Adipose tissue (tissue), 3 donors: Measurements from ENCODE around the gene CUEDC1. TPM values are rescaled to one million over a fixed set of nuclear protein-coding genes. Genes with fewer than 3 reads are reported as not detected.
"Not testable (repeated sequence)": the region's sequence is repeated elsewhere in the genome, so short reads cannot be mapped to it uniquely, and the experiment has no call there.

ENCODE experiments used
- H3K27ac ChIP-seq: one replicate; pipeline ENCODE4 v1.5.1; 2013; ENCODE audit warnings: low read depth, low read length
- WGBS, 3 donors: extraction: QIAGEN DNeasy Blood & Tissue Kit; methylation state at CpG; one replicate each; pipeline ENCODE4 v1.1.7; 2013; 5-methylcytosine and 5-hydroxymethylcytosine counted together
- polyA plus RNA-seq, 3 donors: library from polyadenylated mRNA; stranded (reverse); fragments of 200-250 nt; gene quantifications; one replicate each; pipeline ENCODE4 v1.2.3, GENCODE V29; 2013
- donor health status: healthy with polysubstance abuse.
- donor health status: Bipolar disorder and iron deficiency.
- donor health status: healthy.

CUEDC1 gene
- polyA plus RNA-seq, 3 donors: 14.6 to 46.2 (median 23.0) TPM

DNA sequence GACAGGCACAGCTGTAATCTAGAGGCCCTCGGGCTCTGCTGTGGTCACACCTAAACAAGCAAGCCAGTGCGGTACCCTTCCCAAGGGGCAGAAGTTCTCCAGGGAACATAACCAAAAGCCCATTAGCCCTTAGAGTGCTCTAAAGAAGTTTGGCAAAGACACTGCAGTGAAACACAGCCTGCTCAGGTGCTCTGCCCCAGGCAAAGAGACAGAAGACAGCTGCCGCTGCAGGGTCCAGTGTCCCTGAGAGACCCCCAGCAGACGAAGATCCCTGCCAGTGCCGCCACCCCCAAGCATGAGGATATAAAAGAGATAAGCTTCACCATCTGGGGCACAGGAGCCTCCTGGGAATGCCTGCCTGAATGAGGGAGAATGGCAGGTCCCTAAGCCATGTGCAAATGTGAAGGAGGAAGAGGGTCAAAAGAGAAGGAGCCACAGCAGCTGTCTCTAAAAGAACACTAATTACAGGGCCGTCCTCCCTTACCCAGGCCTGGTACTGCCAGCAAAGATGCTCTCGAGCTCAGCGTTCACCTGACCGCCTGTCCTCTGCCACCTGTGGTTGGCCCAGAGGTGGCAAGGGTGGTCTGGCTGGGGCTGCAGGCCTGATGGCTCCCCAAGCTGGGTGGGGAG is 29.7 kb downstream of the CUEDC1 start:
- H3K27ac ChIP-seq: no peak overlapping the region
- WGBS, 3 donors: 76 to 94% (median 80%) methylated on average over 9 of the region's 9 CpGs

DNA sequence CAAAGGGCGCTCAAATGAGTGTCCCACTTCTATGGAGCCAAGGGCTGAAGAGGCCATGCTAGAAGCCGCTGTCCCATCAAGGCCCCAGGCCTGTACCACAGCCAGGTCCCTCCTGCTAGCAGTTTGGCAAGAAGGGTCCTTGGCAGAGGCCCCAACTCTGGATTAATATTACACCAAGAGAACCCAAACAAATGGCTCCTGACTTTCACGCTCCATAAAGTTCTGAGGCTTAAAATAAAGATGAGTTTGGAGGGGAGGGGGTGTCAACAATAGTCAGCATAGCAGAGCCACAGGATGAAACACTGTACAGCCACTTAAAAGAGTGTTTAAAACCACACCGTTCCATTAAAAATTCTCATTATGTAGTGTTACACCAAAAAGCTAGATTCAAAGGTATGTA is 30.5 kb downstream of the CUEDC1 start:
- no peak overlapping the region for H3K27ac ChIP-seq
- WGBS, 3 donors: 53 to 85% (median 78%) methylated on average over 4 of the region's 4 CpGs

GRCh38 chr17:57923182-57923872 is 31.9 kb downstream of the CUEDC1 start:
- no peak overlapping the region for H3K27ac ChIP-seq
- WGBS, 3 donors: 72 to 98% (median 94%) methylated on average over 5 of the region's 5 CpGs

GRCh38 chr17:57922745-57923144 is 32.5 kb downstream of the CUEDC1 start:
- WGBS, 3 donors: 96 to 100% (median 99%) methylated on average over 4 of the region's 4 CpGs
- H3K27ac ChIP-seq: not testable (repeated sequence)

DNA sequence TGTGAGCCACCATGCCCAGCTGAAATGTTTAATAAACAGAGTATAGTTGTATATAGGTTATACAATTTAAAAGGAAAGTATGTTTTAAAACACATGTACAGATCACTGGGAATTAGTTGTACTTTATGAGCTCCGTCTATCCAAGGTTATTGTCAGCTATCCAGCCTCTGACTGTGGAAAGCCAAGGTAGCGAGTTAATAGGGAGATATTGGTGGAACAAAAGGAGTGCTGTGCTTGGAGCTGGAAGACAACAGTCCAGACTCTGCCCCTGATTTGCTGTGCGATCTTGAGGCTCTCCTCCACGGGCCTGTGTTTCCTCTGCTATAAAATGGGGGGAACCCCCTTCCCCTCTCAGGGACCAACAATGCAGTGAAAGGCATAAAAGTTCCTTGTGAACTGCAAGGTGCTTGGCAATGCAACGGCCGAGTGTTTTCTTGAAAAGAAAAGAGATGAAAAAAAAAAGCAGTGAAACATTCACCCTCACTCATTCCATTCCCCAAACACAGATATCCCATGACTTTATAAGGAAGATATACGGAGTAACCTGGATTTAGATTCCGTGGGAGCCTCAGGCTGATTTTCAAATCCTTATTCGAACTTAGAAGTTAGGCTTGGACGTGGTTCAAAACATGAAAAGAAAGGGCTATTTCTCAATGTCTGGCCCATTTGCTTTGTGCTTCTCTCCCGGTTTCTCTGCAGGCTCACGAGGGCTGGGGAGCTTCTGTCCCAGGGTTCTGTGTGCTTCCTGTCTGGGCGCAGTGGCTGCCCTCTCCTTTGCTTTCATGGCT is 34.1 kb downstream of the CUEDC1 start:
- WGBS, 3 donors: 34 to 57% (median 45%) methylated on average over 13 of the region's 13 CpGs
- H3K27ac ChIP-seq: no peak overlapping the region

GRCh38 chr17:57919918-57920317 is 35.3 kb downstream of the CUEDC1 start:
- H3K27ac ChIP-seq: no peak overlapping the region
- 91 to 97% (median 95%) methylated on average over 5 of the region's 5 CpGs for WGBS, 3 donors

- WGBS, 3 donors: 62 to 70% (median 66%) methylated on average over 5 of the region's 5 CpGs
- no peak overlapping the region for H3K27ac ChIP-seq
Measured at GRCh38 chr17:57918017-57918895, 37.0 kb downstream of the CUEDC1 start.

GRCh38 chr17:57916925-57917858 is 38.0 kb downstream of the CUEDC1 start:
- H3K27ac ChIP-seq: no peak overlapping the region
- 86 to 92% (median 87%) methylated on average over 9 of the region's 9 CpGs for WGBS, 3 donors

- 59 to 80% (median 80%) methylated on average over 19 of the region's 19 CpGs for WGBS, 3 donors
- no peak overlapping the region for H3K27ac ChIP-seq
Measured at GRCh38 chr17:57915985-57916757, 39.0 kb downstream of the CUEDC1 start.

GRCh38 chr17:57915544-57915943 is 39.7 kb downstream of the CUEDC1 start:
- WGBS, 3 donors: 50 to 77% (median 74%) methylated on average over 9 of the region's 9 CpGs
- H3K27ac ChIP-seq: no peak overlapping the region

DNA sequence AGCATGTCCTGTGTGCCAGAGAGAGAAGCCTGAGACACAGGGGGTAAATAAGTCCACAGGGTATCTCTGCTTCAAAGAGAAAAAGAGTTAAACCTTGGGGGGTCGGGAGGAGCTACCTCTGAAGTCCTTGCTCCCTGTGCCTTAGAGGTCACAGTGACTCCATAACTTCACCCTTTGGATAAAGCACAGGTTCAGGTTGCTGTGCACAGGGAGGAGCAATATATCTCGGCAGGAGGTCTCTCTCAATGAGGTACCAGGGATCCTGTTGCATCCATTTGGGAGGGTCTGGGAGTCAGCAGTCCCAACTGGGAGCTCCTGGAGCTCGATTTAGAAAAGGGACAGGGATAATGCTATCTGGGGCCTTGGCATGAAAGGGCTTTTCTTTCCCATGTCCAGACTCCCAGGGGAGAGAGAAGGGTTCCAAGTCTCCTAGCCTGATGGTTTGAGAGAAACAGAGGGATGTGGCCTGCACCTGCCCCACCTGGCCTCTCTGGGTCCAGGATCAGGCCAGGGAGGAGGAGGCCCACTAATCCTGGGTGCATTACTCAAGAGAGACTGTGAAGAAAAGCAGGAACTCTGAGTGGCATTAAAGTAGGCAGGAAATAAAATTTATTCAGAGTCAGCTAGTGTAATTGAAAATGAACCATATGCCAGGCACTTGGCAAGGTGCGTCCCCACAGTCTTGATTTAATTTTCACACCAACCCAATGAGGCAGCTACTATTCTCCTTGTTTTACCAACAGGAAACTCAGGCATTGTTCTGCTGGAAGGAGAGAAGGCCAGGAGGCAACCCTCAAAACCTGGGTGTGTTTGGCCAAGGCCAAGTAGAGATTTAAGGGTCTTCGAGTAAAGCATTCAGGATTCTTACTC is 40.7 kb downstream of the CUEDC1 start:
- 78 to 81% (median 79%) methylated on average over 5 of the region's 5 CpGs for WGBS, 3 donors
- H3K27ac ChIP-seq: no peak overlapping the region

GRCh38 chr17:57913575-57914272 is 41.5 kb downstream of the CUEDC1 start:
- 62 to 73% (median 67%) methylated on average over 7 of the region's 7 CpGs for WGBS, 3 donors

DNA sequence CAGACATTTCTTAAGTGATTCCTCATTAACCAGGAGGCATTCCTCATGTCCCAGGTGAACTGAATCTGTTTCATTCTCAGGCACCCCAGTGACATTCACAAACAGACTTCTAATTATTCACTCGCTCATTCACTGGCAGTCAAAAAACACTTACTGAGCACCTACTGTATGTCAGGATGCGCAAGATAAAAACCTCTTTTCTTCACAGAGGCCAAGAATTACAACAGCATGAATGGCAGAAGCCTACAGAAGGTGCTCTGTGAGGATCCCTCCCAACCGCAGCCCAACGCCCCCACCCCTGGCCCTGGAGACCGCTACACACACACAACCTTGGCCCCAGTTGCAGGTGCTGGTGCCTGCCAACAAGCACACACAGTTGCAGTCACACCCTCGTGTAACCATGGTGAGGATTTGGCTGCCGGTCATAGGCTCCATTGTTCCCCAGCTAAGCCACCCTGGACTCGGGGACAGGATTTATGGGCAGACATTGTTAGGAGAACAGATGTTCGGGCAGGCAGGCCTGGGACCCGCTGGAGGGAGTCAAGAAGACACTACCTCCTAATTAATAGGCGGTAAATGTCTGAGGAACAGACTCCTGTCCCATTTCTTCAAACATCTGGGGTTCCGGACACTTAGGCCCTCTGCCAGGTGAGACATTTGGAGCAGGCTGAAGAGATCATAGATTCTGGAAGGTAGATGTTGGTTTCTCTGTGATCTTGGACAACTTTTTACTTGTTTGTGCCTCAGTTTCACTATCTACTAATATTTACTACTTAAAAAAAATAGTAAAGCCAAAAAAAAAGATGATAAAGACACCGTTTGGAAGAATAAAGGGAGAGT is 43.2 kb downstream of the CUEDC1 start:
- no peak overlapping the region for H3K27ac ChIP-seq
- WGBS, 3 donors: 18 to 59% (median 46%) methylated on average over 13 of the region's 13 CpGs

More at GRCh38 chr17:57913575-57914272, 41.5 kb downstream of the CUEDC1 start:
- H3K27ac ChIP-seq: no peak overlapping the region
